EH (cell line): ENCODE results near the gene TRIM71.
A peak's percentile ranks its signal among the peaks of the same experiment; 100 is the strongest.
"Not testable (repeated sequence)": the region's sequence is repeated elsewhere in the genome, so short reads cannot be mapped to it uniquely, and the experiment has no call there.

Experiments
- DNase-seq: peaks from one replicate; pipeline ENCODE4 v3.0.0-alpha.2; 2015; ENCODE audit warnings: low read depth

Gene TRIM71

GRCh38 chr3:32934150-32934742, 116.4 kb downstream of the TRIM71 start:
- peak; percentile 36 for DNase-seq

GRCh38 chr3:32937331-32937730, 119.5 kb downstream of the TRIM71 start:
- peak; percentile 37 for DNase-seq

- DNase-seq: not testable (repeated sequence)
These were observed 121.9 kb downstream of the TRIM71 start for GRCh38 chr3:32939531-32940284.

GRCh38 chr3:32940726-32941125, 122.9 kb downstream of the TRIM71 start:
- DNase-seq: no peak

GRCh38 chr3:32945136-32945535, 127.3 kb downstream of the TRIM71 start:
- peak; percentile 50 for DNase-seq

- DNase-seq: not testable (repeated sequence)
These were observed 127.8 kb downstream of the TRIM71 start for GRCh38 chr3:32945598-32945997.

GRCh38 chr3:32946973-32947788, 129.4 kb downstream of the TRIM71 start:
- DNase-seq: no peak
